Fibroblast of skin of abdomen (primary cell): ENCODE data around the gene MRLN.
"Not testable (repeated sequence)": the region's sequence is repeated elsewhere in the genome, so short reads cannot be mapped to it uniquely, and the experiment has no call there.

Experiments used
- DNase-seq: peaks from one replicate; pipeline ENCODE4 v3.0.0-alpha.2; 2013

MRLN gene

DNA sequence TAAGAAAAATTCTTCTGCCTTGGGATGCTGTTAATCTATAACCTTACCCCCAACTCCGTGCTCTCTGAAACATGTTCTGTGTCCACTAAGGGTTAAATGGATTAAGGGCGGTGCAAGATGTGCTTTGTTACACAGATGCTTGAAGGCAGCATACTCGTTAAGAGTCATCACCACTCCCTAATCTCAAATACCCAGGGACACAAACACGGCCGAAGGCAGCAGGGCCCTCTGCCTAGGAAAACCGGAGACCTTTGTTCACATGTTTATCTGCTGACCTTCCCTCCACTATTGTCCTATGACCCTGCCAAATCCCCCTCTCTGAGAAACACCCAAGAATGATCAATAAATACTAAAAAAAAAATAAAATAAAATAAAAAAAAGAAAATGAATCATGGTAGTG lies 8.5 kb downstream of the MRLN start:
- not testable (repeated sequence) for DNase-seq

DNA sequence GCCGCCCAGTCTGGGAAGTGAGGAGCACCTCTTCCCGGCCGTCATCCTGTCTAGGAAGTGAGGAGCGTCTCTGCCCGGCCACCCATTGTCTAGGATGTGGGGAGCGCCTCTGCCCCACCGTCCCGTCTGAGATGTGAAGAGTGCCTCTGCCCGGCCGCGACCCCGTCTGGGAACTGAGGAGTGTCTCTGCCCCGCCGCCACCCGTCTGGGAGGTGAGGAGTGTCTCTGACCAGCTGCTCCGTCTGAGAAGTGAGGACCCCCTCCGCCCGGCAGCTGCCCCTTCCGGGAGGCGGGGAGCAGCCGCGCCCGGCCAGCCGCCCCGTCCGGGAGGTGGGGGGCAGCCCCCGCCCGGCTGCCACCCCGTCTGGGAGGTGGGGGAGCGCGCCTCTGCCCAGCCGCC lies 9.1 kb downstream of the MRLN start:
- not testable (repeated sequence) for DNase-seq

DNA sequence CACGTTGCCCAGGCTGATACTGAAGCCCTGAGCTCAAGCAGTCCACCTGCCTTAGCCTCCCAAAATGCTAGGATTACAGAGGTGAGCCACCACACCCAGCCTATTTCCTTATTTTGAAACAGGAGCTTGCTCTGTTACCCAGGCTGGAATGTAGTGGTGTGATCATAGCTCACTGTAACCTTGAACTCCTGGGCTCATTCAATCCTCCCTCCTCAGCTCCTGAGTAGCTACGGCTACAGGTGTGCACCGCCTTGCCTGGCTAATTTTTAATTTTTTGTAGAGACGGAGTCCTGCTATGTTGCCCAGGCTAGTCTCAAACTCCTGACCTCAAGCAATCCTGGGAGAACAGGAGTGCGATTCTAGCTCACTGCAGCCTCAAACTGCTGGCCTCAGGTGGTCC lies 11.7 kb downstream of the MRLN start:
- no peak for DNase-seq

DNA sequence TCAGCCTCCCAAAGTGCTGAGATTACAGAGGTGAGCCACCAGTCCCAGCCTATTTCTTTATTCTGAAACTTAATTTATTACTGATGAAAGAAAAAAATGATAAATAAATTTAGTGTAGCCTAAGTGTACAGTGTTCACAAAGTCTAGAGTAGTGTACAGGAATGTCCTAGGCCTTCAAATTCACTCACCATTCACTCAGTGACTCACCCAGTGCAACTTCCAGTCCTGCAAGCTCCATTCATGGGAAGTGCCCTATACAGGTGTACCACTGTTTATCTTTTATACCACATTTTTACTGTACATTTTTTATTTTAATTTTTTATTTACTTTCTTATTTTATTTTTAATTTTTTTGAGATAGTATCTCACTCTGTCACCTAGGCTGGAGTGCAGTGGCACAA lies 12.2 kb downstream of the MRLN start:
- DNase-seq, result no peak

DNA sequence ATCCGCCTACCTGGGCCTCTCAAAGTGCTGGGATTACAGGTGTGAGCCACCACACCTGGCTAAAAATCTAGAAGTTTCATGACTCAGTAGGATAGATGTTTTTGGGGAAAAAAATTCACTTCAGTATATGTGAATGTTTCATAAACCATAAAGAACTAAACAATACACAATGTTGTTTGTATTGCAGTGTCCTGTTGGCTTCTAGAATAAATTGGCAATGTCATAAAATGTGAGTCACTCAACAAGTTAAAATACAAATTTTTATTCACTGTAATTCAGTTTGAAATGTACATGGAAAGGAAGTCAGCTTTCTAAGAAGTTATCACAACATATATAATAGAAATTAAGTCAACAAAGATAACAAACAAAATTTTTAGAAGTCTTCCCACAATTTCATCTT lies 16.5 kb downstream of the MRLN start:
- no peak for DNase-seq

DNA sequence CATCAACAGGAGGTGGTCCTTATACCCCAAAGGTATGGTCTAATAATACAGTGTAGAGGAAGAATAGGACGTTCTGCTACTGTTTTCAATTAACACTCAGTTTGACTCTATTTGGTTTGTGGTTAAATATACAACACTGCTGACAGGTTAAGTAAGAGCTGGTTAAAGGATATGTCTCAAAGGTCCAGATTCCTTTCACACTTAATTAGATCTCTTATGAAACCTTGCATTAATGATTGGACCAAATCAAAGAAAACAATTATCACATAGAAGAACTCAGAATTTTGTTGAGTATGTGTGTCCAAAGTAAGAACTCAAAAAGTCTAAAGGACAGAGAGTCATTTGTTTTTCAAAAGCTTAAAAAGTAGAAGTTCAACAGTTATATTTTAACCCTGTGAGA lies 18.0 kb downstream of the MRLN start:
- no peak for DNase-seq

DNA sequence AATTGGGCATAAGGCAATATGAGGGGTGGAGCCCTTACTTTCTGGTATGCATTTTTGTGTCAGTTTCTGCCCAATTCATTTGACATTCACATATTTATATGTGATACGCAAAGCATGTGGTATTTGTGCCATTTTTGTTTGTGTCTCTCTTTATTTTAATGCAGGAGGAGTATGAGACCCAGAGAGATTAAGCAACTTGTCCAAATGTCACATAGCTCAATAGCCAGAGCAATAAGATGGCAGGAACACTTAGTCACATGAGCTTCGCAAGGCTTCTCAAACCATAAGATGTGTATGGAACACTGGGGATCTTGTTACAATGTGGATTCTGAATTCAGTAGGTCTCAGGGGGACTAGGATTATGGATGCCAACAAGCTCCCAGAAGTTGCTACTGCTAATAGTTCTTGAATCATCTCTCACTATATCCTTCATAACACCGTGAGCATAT lies 19.2 kb downstream of the MRLN start:
- DNase-seq, result no peak

DNA sequence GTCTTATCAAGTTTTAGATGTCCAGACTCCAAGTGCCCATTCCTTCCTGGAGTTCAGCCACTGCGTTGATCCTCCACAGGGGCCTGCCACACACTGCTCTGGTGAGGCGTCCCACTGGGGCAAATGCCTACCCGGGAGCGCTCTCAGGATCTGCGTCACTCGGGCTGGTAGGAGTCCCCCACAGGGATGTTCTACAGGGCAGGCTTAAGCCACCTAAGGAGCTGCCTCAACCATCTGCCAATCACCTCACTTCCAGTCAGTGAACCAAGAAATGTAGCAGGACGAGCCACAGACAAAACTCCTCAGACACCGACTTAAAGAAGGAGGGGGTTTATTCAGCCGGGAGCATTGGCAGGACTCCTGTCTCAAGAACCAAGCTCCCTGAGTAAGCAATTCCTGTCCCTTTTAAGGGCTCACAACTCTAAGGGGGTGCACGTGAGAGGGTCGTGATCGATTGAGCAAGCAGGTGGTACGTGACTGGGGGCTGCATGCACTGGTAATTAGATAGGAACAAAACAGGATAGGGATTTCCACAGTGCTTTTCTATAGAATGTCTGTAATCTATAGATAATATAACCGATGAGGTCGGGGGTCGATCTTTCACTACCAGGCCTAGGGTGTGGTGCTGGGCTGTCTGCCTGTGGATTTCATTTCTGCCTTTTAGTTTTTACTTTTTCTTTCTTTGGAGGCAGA lies 19.8 kb downstream of the MRLN start:
- DNase-seq, result not testable (repeated sequence)

DNA sequence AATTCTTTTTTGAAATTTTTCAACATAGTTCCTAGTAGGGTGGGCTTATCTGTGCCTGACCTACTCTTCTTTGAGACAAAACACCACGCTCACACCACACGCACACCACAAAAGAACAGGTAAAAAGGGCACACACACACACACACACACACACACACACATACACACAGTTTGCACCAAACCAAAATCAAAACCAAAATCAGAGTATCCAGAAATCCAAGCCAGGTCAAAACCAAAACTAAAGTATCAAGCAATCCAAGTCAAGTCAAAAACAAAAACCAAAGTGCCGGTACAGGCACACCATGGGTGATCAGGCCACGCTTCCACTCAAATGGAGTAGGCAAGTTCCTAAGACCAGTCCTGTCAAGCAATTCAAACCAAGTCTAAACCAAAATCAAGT lies 20.4 kb downstream of the MRLN start:
- not testable (repeated sequence) for DNase-seq

DNA sequence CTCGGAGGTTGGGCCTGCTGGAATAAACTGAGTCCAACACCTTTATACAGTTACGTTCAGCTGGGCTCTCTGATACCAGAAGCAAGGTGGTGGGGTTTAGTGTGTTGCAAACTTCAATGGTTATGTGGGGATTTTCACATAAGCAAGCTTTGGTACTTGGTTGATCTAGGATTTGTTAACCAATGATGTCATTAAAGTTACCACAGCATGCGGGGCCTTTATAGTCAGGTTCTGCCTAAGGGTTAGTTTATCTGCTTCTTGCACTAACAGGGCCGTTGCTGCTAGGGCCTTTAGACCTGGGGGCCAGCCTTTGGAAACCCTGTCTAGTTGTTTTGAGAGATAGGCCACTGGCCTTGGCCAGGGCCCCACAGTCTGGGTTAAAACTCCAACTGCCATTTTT lies 24.1 kb downstream of the MRLN start:
- DNase-seq, result not testable (repeated sequence)

DNA sequence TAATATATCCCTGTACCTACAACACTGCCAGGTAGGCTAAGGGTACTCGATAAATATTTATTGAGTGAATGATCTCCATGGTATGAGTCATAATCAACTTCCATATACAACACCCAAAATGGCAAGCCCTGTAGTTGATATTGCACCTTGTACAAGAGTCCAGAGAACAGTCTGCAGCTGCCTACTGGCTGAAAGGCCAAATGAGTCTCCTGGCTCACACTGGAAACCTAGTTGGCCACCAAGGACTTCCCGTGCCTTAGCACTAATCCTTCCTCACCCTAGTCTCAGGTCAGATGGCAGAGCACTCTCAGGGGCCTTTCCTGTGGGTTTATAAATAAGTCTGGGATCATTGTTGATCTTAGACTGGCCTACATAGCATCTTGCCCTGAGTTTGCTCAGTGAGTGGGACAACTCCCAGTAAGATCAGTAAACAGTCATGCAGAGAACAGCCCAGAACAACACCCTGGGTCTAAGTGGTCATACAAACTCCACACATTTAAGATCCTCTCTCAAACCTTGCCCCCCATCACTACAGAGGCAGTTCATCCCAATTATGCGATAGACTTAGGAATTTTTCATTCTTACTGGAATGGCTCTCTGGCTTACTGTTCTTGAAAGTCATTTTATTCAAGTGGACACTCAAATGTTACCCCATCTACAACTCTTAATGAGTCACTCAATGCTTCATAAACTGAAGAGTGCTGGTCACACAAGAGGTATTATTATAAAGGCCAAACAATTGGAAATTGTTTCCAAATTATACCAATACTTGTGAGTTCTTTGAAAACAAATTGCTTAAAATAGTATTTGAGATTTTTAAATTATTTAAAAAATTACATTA lies 28.9 kb downstream of the MRLN start:
- no peak for DNase-seq

DNA sequence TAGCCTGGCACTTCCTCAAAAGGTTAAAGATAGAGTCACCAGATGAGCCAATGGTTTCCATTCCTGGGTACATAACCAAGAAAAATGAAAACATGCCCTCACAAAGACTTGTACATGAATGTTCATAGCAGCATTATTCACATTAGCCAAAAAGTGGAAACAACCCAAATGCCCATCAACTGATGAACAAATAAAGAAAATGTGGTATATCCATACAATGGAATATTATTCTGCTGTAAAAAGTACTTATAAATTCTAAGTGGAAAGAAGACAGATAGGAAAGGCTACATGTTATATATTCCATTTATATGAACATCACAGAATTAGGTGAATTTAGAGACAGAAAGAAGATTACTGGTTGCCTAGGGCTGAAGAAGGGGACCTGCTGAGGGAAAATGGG lies 32.9 kb downstream of the MRLN start:
- no peak for DNase-seq

DNA sequence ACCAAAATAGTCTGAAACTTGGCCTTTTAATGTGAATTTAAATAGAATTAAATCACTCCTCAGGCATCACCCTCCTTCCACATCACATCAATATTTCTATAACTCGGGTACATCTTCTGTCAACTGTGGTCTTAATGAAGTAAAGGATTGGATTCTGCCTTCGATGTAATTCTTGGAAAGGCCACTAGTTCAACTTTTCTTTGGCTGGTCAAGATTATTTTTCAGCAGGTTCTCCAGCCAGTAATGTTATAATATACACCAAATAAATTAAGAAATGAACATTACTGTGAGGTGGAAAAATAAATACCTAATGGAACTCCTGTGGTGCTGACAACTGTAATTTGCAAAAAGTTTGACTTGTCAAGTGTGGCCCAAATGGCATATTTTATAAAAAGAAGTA lies 33.9 kb downstream of the MRLN start:
- DNase-seq, result no peak

DNA sequence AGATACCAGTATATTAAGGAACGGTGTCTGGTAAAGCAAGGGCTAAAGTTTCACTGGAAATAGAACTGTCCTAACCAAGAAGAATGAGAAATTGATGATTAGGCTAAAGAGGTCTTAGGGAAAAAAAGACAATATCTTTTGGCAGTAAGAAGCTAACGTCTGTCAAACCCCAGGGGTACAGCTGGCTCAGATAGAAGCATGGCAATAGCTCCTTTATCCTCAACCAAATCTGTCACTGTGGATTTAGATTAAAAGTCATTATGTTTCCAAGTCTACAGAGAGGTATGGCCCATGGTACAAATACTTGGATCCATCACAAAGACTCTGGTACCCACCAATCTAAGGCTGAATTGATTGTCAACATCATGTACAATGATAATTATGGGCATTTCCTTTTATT lies 35.0 kb downstream of the MRLN start:
- no peak for DNase-seq

DNA sequence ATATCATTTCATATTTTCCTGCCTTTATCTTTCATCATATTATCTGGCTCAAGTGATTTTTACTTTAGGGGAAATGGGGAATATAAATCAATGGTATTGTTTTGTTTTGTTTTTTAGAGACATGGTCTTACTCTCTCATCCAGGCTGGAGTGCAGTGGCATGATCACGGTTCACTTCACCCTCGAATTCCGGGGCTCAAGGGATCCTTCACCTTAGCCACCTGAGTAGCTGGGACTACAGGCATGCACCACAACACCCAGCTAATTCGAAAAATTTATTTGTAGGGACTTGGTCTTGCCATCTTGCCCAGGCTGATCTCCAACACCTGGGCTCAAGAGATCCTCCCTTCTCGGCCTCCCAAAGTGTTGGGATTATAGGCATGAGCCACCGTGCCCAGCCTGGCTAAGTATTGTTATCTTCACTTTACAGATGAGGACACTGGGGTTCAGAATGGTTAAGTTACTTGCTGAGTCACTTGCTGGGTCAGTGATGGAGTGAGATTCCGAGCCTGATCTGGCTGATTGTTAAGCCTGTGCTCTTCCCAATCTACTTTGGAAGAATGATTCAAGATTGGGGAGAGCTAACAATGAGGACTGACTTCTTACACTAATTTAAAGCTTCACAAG lies 39.9 kb downstream of the MRLN start:
- no peak for DNase-seq

DNA sequence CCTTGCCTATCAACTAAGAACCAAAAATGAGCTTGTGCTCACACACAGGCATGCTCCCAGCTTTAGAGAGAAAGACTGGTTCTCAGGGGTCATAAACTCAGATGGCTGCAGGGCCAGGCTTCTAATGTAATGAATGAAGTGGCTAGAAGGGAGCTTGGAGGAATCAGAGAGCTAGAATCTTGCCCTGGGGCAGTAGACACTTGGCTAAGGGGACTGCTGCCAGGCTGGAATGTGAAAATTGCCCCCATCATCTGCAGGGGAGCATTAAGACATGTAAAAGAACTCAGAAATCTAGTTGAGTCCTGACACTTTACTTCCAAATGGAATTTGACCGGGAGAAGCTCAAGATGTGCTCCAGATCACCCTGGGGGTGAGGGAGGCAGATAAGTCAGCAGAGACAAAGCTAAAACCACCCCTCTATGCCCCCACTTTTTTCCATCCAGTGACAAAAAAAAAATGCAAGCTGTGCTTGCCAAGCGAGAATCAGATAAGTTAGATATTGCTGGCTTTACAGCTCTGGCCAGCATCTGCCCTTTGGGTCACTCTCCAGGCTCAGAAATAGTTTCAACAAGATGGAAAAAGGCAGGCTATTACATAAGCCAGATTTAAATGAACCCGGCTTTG lies 41.3 kb downstream of the MRLN start:
- DNase-seq, result no peak

DNA sequence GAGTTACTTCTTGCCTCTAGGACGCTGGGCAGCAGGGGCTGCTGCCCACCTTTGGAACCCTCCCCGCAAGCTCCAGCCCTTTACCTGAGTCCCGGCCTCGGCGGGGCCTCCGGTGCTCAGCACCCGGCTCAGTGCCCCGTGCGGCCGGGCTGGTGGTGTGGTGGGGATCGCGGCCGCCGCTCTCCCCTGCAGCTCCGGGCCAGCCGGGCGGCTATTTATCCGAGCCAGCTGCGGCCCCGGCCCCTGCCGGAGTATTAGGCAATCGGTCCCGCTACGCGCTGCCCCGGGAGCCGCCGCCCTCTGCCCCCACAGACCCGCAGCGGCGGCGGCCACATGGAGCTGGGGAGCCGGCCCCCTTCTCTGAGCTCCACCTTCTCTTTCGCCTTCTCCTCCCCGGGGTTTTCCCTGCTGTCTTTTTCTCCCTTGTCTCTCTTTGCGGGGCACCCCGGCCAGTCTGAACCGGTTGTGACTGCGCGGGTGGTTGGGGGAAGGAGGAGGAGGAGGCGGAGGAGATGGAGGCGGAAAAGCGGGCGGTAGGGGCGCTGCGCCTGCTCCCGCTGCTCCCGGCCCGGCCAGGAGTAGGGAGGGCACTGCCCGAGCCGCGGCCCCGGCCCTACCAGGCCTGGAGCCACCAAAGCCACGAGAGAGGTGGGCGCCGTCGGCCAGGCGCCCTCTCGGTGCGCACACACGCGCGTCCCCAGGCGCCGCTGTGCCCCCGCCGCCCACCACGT lies 43.7 kb downstream of the MRLN start, which contains the start of gene SLC16A9:
SLC16A9 (minus strand) TSS at position 456 of the 731 bp plus-strand sequence. CDS start 25,559 bp downstream, outside the sequence.
- peak; percentile 60 for DNase-seq

DNA sequence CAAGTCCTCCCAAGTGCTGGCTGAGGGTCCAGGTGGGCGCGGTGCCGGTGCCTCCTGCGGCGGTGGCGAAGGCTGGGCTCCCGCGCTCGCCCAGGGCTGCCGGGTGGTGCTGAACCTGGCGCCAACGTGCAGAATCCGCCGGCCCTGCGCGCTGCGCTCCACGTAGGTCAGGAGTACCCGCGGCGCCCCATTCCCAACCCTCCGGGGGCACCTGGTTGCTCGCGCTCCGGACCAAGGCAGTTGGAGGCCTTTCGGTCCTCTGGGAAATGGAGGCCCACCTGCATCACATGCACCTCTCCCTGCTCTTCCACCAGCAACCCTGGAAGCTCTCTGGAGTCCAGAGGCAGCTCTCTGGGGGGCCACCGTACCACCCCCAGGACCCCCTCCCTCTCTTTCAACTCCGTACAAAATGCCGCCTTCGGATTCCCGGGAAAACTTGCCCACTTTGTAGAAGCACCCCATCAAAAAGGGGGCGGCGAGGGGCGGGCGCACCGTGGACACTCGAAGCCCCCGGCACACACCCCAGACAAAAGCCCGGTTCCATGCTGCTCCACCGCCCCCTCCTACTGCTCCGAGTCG lies 44.4 kb downstream of the MRLN start:
- DNase-seq, result no peak

DNA sequence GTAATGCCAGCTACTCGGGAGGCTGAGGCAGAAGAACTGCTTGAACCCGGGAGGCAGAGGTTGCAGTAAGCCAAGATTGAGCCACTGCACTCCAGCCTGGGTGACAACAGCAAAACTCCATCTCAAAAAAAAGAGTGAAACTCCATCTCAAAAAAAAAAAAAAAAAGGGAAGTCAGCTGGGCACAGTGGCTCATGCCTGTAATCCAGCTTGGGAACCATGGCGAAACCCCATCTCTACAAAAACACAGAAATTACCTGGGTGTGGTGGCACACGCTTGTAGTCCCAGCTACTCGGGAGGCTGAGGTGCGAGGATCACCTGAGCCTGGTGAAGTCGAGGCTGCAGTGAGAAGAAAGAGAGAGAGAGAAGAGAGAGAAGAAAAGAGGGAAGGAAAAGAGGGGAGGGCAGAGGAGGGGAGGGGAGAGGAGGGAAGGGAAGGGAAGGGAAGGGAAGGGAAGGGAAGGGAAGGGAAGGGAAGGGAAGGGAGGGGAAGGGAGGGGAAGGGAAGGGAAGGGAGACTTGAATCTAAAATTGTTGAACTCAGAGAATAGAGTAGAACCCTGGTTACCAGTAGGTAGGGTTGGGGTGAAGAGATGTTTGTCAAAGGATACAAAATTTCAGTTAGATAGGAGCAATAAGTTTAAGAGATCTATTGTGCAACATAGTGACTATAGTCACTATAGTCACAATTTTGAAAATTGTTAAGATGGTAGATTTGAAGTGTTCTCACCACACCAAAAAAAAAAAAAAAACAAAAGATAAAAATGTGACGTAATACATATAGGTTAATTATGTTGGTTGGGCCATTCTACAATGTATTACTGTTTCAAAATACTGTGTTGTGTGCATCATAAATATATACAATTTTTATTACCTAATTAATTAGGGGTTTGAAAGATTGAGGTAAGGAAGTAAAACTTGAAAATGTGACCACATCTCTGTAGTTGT lies 46.1 kb downstream of the MRLN start:
- DNase-seq, result no peak

DNA sequence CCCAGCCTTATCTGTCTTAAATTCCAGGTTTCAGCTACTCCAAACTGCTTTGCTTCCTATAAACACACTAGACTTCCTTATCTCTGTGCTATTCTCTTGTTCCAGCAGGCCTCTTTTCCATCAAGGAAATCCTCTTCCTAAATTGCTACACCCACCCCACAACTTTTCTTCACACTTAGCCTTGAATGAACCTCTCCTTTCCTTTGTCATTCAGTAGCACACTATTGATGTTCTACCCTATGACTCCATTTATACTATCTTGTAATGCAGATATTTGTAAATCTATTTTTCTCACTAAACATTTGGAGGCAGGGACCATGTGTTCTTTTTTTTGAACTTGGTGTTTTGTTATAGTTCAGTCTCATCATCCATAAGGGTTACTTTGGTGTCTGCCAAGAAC lies 47.3 kb downstream of the MRLN start:
- DNase-seq, result no peak

DNA sequence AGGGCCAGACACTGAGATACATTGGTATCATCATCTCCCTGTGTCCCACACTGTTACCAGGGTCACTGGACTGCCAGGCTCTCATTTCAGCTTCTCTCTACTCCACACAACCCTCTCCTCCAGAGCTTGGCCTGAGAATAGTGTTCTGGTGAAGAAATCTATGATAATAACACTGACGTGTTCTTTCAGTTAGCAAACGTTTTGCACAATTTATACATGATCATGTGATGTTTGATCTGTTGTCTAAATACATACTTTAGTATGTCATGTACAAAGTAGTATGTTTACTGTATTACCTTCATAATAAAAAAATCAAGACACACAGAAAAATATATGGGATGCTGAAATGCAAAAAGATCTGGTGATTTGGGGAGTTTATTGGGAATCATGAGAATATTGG lies 48.6 kb downstream of the MRLN start:
- no peak for DNase-seq
